H1 (cell line): Measurements from ENCODE around the gene LRRC26. TPM values are rescaled to one million over a fixed set of nuclear protein-coding genes. Genes with fewer than 3 reads are reported as not detected.

ENCODE experiments used
- BACH1 ChIP-seq: IDR thresholded peaks from 2 replicates; pipeline ENCODE4 v1.6.1; 2012; ENCODE audit warnings: low read length, improper control_type of control experiment
- CBX5 ChIP-seq: fragments of 300-800, 300-1000 bp; sonication (generic); IDR thresholded peaks from 2 replicates; pipeline ENCODE4 v1.7.1; 2016; ENCODE audit warnings: antibody characterized with exemption, low read length, low read depth
- CHD2 ChIP-seq: IDR thresholded peaks from 2 replicates; pipeline ENCODE4 v1.6.1; 2012; ENCODE audit warnings: low read length, improper control_type of control experiment
- JUND ChIP-seq: IDR thresholded peaks from 2 replicates; pipeline ENCODE4 v1.6.1; 2011; ENCODE audit warnings: mild to moderate bottlenecking, improper control_type of control experiment, low read length
- KDM5A ChIP-seq: fragments of 200-600 bp; IDR thresholded peaks from 2 replicates; pipeline ENCODE4 v1.7.1; 2012; ENCODE audit warnings: mild to moderate bottlenecking, low read length, inconsistent platforms, mixed read lengths
- PHF8 ChIP-seq: fragments of 200-600 bp; sonication (generic); conservative IDR thresholded peaks from 2 replicates; pipeline ENCODE4 v1.7.1; 2012; ENCODE audit warnings: low read depth, mild to moderate bottlenecking, inconsistent platforms, low read length, moderate library complexity
- RNF2 ChIP-seq: fragments of 200-900, 300-1000 bp; sonication (generic); IDR thresholded peaks from 2 replicates; pipeline ENCODE4 v1.7.1; 2016; ENCODE audit warnings: borderline replicate concordance, low read depth, mild to moderate bottlenecking, antibody characterized with exemption, low read length; ENCODE audit not compliant: poor library complexity, severe bottlenecking; ENCODE audit errors: missing control alignments
- SP2 ChIP-seq: IDR thresholded peaks from 2 replicates; pipeline ENCODE4 v1.6.1; 2012; ENCODE audit warnings: mild to moderate bottlenecking, low read length, inconsistent platforms
- SP4 ChIP-seq: IDR thresholded peaks from 2 replicates; pipeline ENCODE4 v1.6.1; 2012; ENCODE audit warnings: low read length, inconsistent platforms
- polyA plus RNA-seq, 7 experiments: library from polyadenylated mRNA; depleted of rRNA in 3 of 7; stranded (reverse) in 5 of 7; unstranded in 2 of 7; fragments of >200 nt in 5 of 7; fragments of 200-250 nt in 2 of 7; gene quantifications; 1 replicate in 5 of 7; 2 replicates in 1 of 7; 4 replicates in 1 of 7; pipeline versions ENCODE4 v1.2.1 to v1.2.3, GENCODE V29; 2011 to 2013; ENCODE audit warnings: missing spikeins in 2 of 7, mixed read lengths in 2 of 7
- total RNA-seq: library from RNA; stranded (reverse); fragmentation: NEBNext Ultra II Directional; extraction: Animal tissue kit (Norgen Biotek cat#: 25700); gene quantifications from 2 replicates; pipeline ENCODE4 v1.2.1, GENCODE V29; 2021

LRRC26 gene
- total and polyA plus RNA-seq, 2 of the 8 experiments (the other 6 are each of a cell fraction or from before 2014, with no cell fraction given) = 0.34 to 0.85 TPM

- no peak for TF ChIP-seq RNF2
- TF ChIP-seq JUND = no peak
- TF ChIP-seq SP4 = no peak
- TF ChIP-seq CBX5 = no peak
- no peak for TF ChIP-seq SP2
- TF ChIP-seq CHD2 = no peak
- no peak for TF ChIP-seq PHF8
- TF ChIP-seq KDM5A = no peak
- no peak for TF ChIP-seq BACH1
These were observed 40.9 kb downstream of the LRRC26 start (continued) for GRCh38 chr9:137128862-137129455.
